ENCODE results near the gene ATF6B. TPM values are rescaled to one million over a fixed set of nuclear protein-coding genes. Genes with fewer than 3 reads are reported as not detected.

Gene ATF6B
- 157 TPM for polyA plus RNA-seq (2012; ENCODE audit: insufficient read depth, insufficient read length, low read depth)

- Histone ChIP-seq H3K27me3 (no peaks in the 10 kb centered on the region), H3K9me3 (no peaks in the 10 kb centered on the region), H3K4me1 (peaks cover 5% of the 10 kb centered on the region), H3K4me3 (ENCODE audit: low read depth, low read length) (peak within 1 kb of the TSS; percentile 98), H3K36me3 (no peaks in the 10 kb centered on the region; the same call in none of the 2 replicates)
- DNase-seq, result peak; percentile 97
- no peak for TF ChIP-seq CTCF (IDR thresholded peaks at IDR 0.05; ENCODE audit: low read depth, low read length)
Measured at GRCh38 chr6:32127717-32128592, at the start of gene ATF6B. TSS of gene ATF6B (minus strand) at chr6:32128246. CDS start at chr6:32128207, 39 bp downstream.

- Histone ChIP-seq H3K27me3 (no peaks in the 10 kb centered on the region), H3K4me3 (ENCODE audit: low read depth, low read length) (peak overlapping the region; percentile 96), H3K9me3 (no peaks in the 10 kb centered on the region), H3K4me1 (no peaks in the 10 kb centered on the region), H3K36me3 (no peaks in the 10 kb centered on the region)
- TF ChIP-seq CTCF (IDR thresholded peaks at IDR 0.05; ENCODE audit: low read depth, low read length), result no peak
- DNase-seq, result peak; percentile 69
Measured at GRCh38 chr6:32177183-32177787, 49.2 kb upstream of the ATF6B start.

- no peaks in the 10 kb centered on the region for H3K4me1 ChIP-seq
- H3K9me3 ChIP-seq, result no peaks in the 10 kb centered on the region
- peak overlapping the region; percentile 96 for H3K4me3 ChIP-seq (ENCODE audit: low read depth, low read length)
- H3K27me3 ChIP-seq, result no peaks in the 10 kb centered on the region
- no peaks in the 10 kb centered on the region for H3K36me3 ChIP-seq
- DNase-seq, result no peak
- no peak for TF ChIP-seq CTCF (IDR thresholded peaks at IDR 0.05; ENCODE audit: low read depth, low read length)
Measured at GRCh38 chr6:32176476-32177182, 48.6 kb upstream of the ATF6B start.

GRCh38 chr6:32175711-32176475 is 47.8 kb upstream of the ATF6B start, which contains the start of gene AGPAT1:
TSS of gene AGPAT1 (minus strand) at chr6:32176084. CDS start at chr6:32171496, 4,588 bp downstream.
- peak; percentile 97 for DNase-seq
- Histone ChIP-seq H3K36me3 (peaks cover 2% of the 10 kb centered on the region), H3K4me1 (no peaks in the 10 kb centered on the region), H3K27me3 (no peaks in the 10 kb centered on the region), H3K9me3 (no peaks in the 10 kb centered on the region), H3K4me3 (ENCODE audit: low read depth, low read length) (peak within 1 kb of the TSS; percentile 96)
- TF ChIP-seq CTCF (IDR thresholded peaks at IDR 0.05; ENCODE audit: low read depth, low read length), result no peak

GRCh38 chr6:32175322-32175710 is 47.3 kb upstream of the ATF6B start:
- no peak for DNase-seq
- H3K9me3 ChIP-seq, result no peaks in the 10 kb centered on the region
- peaks cover 8% of the 10 kb centered on the region for H3K36me3 ChIP-seq
- no peaks in the 10 kb centered on the region for H3K4me1 ChIP-seq
- peak overlapping the region; percentile 96 for H3K4me3 ChIP-seq (ENCODE audit: low read depth, low read length)
- H3K27me3 ChIP-seq, result no peaks in the 10 kb centered on the region
- no peak for TF ChIP-seq CTCF (IDR thresholded peaks at IDR 0.05; ENCODE audit: low read depth, low read length)
